HG02759 (cell line): Measurements from ENCODE around the gene LRFN4.
A peak's percentile ranks its signal among the peaks of the same experiment; 100 is the strongest.
"Not testable (repeated sequence)": the region's sequence is repeated elsewhere in the genome, so short reads cannot be mapped to it uniquely, and the experiment has no call there.

Source experiments
- ATAC-seq: cut with Tn5 transposase; IDR thresholded peaks from one replicate; pipeline ENCODE4 v1.9.1; 2021; ENCODE audit warnings: mild to moderate bottlenecking, moderate library complexity; ENCODE audit not compliant: unreplicated experiment

LRFN4 gene

DNA sequence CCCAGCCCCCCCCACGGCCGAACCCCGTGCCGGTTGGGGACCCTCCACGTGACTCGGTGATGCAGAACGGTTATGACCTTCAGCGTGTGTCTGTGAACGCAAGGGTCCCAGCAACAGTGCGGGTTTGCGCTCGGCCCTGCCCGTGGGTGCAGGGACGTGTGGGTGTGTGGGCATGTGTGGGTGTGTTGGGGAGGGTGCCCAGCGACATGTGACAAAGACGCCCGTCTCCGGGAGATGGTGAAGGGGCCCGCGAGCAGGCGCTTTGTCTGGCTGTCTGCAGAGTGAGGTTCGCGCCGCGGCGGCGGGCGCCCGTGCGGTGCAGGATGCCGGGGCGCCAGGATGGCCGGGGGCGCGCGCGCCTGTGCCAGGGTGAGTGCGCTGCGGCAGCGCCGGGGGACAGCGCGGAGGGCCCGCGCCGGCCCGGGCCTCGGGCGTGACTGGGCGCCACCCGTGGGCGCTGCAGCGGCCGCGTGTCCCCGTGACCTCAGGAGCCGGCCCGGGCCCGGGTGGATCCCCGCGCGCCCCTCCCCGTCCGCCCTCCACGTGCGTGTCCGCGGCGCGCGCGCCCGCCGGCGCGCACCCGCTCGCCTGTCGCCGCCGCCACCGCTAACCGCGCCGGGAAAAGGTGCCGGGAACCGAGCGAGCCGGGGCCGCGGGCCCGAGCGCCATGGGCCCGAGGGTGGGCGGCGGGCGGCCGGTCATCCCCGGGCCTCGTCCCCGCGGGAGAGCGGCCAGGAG, at the start of gene LRFN4:
TSS of gene LRFN4 (plus strand) at position 569 of the 738 bp plus-strand sequence. CDS start 681 bp downstream, outside the sequence.
- peak; percentile 40 for ATAC-seq

- no peak for ATAC-seq
Measured at GRCh38 chr11:66809592-66809991, 47.3 kb upstream of the LRFN4 start.

DNA sequence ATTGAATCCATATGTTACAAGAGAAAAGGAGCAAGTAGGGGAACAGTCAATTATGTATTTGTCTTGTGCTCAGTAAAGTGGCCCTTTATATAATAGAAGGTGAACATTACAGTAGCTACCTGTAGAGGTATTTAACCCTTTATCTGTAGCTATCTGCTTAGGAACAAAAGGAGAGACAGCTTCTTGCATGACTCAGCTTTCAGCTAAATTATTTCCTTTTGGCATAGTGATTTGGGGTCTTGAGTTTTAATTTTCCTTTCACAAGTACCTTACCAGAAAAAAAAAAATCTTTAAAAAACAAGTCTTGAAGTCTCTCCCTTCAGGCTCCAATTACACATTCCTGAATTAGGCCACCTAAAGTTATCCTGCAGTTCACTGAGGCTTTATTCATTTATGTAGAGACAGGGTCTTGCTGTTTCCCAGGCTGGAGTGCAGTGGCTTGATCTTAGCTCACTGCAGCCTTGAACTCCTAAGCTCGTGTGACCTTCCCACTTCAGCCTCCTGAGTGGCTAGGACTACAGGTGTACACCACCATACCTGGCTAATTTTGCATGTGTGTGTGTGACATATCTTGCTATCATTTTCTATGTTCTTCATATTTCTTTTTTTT, 46.2 kb upstream of the LRFN4 start:
- no peak for ATAC-seq

GRCh38 chr11:66814678-66815077, 42.2 kb upstream of the LRFN4 start:
- no peak for ATAC-seq

- ATAC-seq: no peak
Measured at GRCh38 chr11:66815646-66816045, 41.2 kb upstream of the LRFN4 start.

- ATAC-seq: no peak
Measured at GRCh38 chr11:66818231-66818955, 38.5 kb upstream of the LRFN4 start.

DNA sequence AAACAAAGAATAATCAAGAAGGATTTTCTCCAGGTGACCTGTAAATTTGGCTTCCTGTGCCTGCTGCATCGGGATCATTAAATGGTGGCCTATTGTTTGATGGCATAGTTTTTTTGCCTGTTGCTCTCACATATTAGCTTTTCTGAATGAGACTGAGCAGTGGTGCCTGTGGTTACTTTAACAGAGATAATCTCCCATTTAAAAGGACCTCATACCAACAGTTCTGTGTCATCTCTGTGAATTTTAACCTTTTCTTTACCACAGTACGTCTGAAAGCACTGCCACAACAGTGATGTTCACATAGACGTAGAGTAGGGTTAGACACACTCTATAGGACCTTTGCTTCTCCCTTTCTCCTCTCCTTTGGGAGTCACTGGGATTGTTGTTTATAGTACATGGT, 36.5 kb upstream of the LRFN4 start:
- no peak for ATAC-seq

DNA sequence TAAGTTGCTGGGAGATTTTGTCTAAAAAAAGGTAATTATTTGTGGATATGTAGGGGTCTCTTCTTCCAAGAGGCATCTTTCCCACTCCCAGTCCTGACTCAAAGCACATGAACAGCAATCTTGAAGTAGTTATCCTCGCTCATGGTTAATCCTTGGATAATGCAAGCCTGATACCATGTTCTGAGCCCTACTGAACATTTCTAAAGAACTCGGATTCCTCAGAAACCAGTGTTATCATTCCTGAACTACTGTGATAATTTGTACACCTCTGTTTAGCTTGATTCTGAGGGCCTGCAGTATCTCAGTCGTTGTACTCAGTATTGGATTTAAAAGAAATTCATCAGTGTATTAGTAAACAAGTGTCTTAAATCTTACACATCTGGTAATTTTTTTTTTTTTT, 36.0 kb upstream of the LRFN4 start:
- no peak for ATAC-seq

DNA sequence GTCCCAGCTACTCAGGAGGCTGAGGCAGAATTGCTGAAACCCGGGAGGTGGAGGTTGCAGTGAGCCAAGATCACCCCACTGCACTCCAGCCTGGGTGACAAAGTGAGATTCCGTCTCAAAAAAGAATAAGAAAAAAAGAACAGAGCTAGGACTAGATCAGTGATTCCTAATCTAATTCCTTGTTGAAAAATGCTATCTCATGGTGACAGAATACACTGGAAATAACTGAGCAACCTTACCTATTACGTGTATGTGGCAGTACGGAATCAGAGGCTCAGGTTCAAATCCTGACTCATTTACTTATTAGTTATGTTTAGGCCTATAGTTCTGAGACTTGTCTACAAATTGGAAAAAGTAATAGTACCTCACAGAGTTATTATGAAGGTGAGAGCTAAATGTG, 33.2 kb upstream of the LRFN4 start:
- no peak for ATAC-seq

DNA sequence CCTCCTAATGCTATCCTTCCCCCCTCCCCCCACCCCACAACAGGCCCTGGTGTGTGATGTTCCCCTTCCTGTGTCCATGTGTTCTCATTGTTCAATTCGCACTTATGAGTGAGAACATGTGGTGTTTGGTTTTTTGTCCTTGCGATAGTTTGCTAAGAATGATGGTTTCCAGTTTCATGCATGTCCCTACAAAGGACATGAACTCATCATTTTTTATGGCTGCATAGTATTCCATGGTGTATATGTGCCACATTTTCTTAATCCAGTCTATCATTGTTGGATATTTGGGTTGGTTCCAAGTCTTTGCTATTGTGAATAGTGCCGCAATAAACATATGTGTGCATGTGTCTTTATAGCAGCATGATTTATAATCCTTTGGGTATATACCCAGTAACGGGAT, 32.3 kb upstream of the LRFN4 start:
- not testable (repeated sequence) for ATAC-seq

DNA sequence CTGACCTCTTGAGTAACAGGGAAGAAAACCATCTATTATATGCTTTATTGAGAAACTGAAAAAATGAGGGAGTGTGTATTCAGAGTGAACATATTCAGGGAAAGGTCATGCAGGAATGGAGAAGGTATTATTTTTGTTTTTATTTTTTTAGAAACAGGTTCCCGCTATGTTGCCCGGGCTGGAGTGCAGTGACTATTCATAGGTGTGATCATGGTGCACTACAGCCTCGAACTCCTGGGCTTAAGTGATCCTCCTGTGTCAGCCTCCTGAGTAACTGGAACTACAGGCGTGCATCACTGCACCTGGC, 22.4 kb upstream of the LRFN4 start:
- no peak for ATAC-seq

GRCh38 chr11:66834943-66835342, 21.9 kb upstream of the LRFN4 start:
- no peak for ATAC-seq

- no peak for ATAC-seq
Measured at GRCh38 chr11:66835768-66836405, 21.0 kb upstream of the LRFN4 start.

DNA sequence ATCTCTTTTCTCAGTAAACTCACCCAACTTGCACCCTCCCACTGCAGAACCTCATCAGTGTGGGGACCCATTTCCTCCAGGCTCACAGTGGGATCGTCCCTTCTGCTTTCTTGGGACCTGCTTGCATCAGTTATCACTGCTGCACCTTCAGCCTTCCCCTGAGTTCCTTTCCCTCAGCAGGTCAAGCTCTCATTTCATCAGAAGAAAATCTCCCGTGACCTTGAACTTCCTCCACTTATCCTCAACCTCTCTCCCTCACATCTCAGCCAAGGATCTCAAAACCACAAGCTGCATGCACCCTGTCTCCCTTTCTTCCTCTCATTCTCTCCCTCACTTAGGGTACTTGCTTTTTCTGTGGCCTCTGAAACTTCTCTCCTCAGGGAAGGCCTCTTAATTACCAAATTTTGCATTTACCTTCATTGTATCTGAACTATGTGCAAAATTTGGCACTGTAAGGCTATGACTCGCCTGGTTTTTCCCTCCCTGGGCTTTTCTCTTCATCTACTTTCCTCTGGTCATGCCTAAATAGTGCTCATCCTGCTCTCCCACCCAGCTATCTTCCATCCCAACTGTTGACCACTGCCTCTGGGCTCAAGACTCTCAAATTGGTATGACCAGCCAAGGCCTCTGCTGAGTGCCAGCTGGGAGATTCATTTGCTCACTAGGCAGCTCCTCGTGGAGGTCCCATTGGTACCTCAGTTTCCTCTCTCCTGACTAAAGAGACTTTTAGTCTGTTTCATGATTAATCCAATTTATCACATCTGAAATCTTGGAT, 16.4 kb upstream of the LRFN4 start:
- no peak for ATAC-seq

- ATAC-seq: no peak
Measured at GRCh38 chr11:66841861-66842260, 15.0 kb upstream of the LRFN4 start.

GRCh38 chr11:66842501-66842895, 14.4 kb upstream of the LRFN4 start:
- ATAC-seq: no peak

GRCh38 chr11:66842896-66843775, 13.7 kb upstream of the LRFN4 start, which contains the start of gene RCE1:
Gene RCE1 (plus strand): TSS chr11:66843441. CDS start chr11:66843456, 15 bp downstream.
- ATAC-seq: peak; percentile 90

DNA sequence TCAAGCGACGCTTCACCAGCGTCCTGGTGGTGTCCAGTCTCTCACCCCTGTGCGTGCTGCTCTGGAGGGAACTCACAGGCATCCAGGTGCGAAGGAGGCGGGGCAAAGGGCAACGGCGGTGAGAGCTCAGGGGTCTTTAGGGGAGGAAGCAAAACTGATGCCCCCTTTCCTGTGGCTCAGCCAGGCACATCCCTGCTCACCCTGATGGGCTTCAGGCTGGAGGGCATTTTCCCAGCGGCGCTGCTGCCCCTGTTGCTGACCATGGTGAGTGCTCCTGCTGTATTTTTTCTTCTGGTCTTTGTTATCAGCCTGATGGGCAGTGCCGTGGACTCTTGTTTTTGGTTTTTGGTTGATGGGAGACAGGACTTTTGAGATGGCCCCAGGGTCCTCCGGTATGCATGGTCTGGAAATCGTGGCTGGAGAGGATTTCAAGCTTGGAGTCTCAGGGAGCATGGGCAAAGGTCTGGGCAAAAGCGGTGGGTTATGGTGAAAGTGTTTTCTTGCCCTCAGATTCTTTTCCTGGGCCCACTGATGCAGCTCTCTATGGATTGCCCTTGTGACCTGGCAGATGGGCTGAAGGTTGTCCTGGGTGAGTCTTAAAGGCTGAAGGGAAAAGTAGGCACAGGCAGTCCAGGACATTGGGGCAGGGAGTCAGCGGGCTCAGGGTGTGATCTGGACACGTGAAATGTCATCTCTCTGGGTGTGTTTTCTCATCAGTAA, 12.9 kb upstream of the LRFN4 start:
- ATAC-seq: no peak

GRCh38 chr11:66844496-66845142, 12.2 kb upstream of the LRFN4 start:
- no peak for ATAC-seq
